ENCODE data around the gene SNX25.

Gene SNX25

GRCh38 chr4:185290656-185291055 lies 81.3 kb downstream of the SNX25 start:
- no peak overlapping the region for H3K4me3 ChIP-seq (ENCODE audit: low read depth, low read length)
- no peak overlapping the region for H3K27ac ChIP-seq (ENCODE audit: extremely low read depth, low read depth, low read length)
- H3K9me3 ChIP-seq (ENCODE audit: control insufficient read depth, insufficient read depth, low read depth, low read length): no peaks in the 10 kb centered on the region
- no peaks in the 10 kb centered on the region for H3K4me1 ChIP-seq (ENCODE audit: control insufficient read depth, insufficient read depth, low read length)
- no peak for TF ChIP-seq ZNF530 (tag by site-specific recombination; IDR thresholded peaks at IDR 0.05; ENCODE audit: low read depth)
- no peak for TF ChIP-seq ZNF398 (tag by site-specific recombination; IDR thresholded peaks at IDR 0.05)
- TF ChIP-seq ZNF324 (tag by site-specific recombination; IDR thresholded peaks at IDR 0.05): no peak
- TF ChIP-seq ZNF394 (tag by site-specific recombination; IDR thresholded peaks at IDR 0.05; ENCODE audit: borderline replicate concordance): no peak
- TF ChIP-seq ZNF791 (tag by site-specific recombination; IDR thresholded peaks at IDR 0.05): no peak
- TF ChIP-seq ZNF544 (tag by site-specific recombination; IDR thresholded peaks at IDR 0.05): no peak
- TF ChIP-seq ZNF768 (tag by site-specific recombination; IDR thresholded peaks at IDR 0.05): no peak
- TF ChIP-seq ZNF792 (tag by site-specific recombination; IDR thresholded peaks at IDR 0.05): no peak
- TF ChIP-seq ZNF280D (tag by site-specific recombination; IDR thresholded peaks at IDR 0.05): no peak
- TF ChIP-seq ZNF391 (tag by site-specific recombination; IDR thresholded peaks at IDR 0.05; ENCODE audit: borderline replicate concordance, low read depth): no peak
- TF ChIP-seq ZNF274 (IDR thresholded peaks at IDR 0.05; ENCODE audit: low read length): no peak
- TF ChIP-seq ZNF274 (tag by site-specific recombination; IDR thresholded peaks at IDR 0.05; ENCODE audit: borderline replicate concordance): no peak
- POLR2A ChIA-PET: no interaction called here
- H3K36me3 ChIP-seq (ENCODE audit: control insufficient read depth in 2 of 2, insufficient read depth in 1 of 2, low read length in 2 of 2): peaks cover 10 to 61% of the 10 kb centered on the region in 2 experiments
- CTCF ChIA-PET: interaction anchor here (0.7 kb wide), 1 partner anchor 23 kb away, joined by 3 read pairs; no protein-coding TSS in a partner anchor

GRCh38 chr4:185293202-185293601 lies 83.8 kb downstream of the SNX25 start:
- no peaks in the 10 kb centered on the region for H3K9me3 ChIP-seq (ENCODE audit: control insufficient read depth, insufficient read depth, low read depth, low read length)
- no peak for TF ChIP-seq GLI2 (tag by site-specific recombination; IDR thresholded peaks at IDR 0.05; ENCODE audit: borderline replicate concordance, low read depth)
- no peak for TF ChIP-seq OSR2 (tag by site-specific recombination; IDR thresholded peaks at IDR 0.05)
- TF ChIP-seq ZNF221 (tag by site-specific recombination; IDR thresholded peaks at IDR 0.05; ENCODE audit: borderline replicate concordance): no peak
- TF ChIP-seq ZBTB48 (tag by site-specific recombination; IDR thresholded peaks at IDR 0.05): no peak
- TF ChIP-seq ZNF629 (tag by site-specific recombination; IDR thresholded peaks at IDR 0.05): no peak
- TF ChIP-seq ZNF174 (tag by site-specific recombination; IDR thresholded peaks at IDR 0.05): no peak
- TF ChIP-seq ZNF792 (tag by site-specific recombination; IDR thresholded peaks at IDR 0.05): no peak
- H3K36me3 ChIP-seq (ENCODE audit: control insufficient read depth in 2 of 2, insufficient read depth in 1 of 2, low read length in 2 of 2): peaks cover 10 to 70% of the 10 kb centered on the region in 2 experiments
- ChIA-PET CTCF (no interaction called here), POLR2A (no interaction called here)
- H3K4me3 ChIP-seq (ENCODE audit: low read depth, low read length): no peak overlapping the region
- no peaks in the 10 kb centered on the region for H3K4me1 ChIP-seq (ENCODE audit: control insufficient read depth, insufficient read depth, low read length)
- H3K27ac ChIP-seq (ENCODE audit: extremely low read depth, low read depth, low read length): no peak overlapping the region
